NB4 (cell line): ENCODE data around the gene GSTT2B.
"Not testable (repeated sequence)": the region's sequence is repeated elsewhere in the genome, so short reads cannot be mapped to it uniquely, and the experiment has no call there.

Experiments
- DNase-seq: peaks from one replicate; pipeline ENCODE4 v3.0.0; 2010; ENCODE audit warnings: low read depth
- H3K4me3 ChIP-seq: one replicate; pipeline ENCODE4 v1.5.1; 2011; ENCODE audit warnings: mild to moderate bottlenecking, low read depth, low read length, moderate library complexity
- MYC ChIP-seq: IDR thresholded peaks from 2 replicates; pipeline ENCODE4 v1.6.1; 2011; ENCODE audit warnings: low read depth, low read length
- POLR2A ChIP-seq: IDR thresholded peaks from 2 replicates; pipeline ENCODE4 v1.6.1; 2011; ENCODE audit warnings: mild to moderate bottlenecking; ENCODE audit not compliant: insufficient read length; ENCODE audit errors: extremely low read depth
- TF ChIP-seq, protein P1 (sequence below): IDR thresholded peaks from one replicate; pipeline ENCODE4 v1.5.1; 2012; ENCODE audit warnings: low read depth, low read length
- TF ChIP-seq, protein P2 (sequence below): IDR thresholded peaks from 2 replicates; pipeline ENCODE4 v1.6.1; 2011; ENCODE audit warnings: low read depth, low read length

The GSTT2B gene

DNA sequence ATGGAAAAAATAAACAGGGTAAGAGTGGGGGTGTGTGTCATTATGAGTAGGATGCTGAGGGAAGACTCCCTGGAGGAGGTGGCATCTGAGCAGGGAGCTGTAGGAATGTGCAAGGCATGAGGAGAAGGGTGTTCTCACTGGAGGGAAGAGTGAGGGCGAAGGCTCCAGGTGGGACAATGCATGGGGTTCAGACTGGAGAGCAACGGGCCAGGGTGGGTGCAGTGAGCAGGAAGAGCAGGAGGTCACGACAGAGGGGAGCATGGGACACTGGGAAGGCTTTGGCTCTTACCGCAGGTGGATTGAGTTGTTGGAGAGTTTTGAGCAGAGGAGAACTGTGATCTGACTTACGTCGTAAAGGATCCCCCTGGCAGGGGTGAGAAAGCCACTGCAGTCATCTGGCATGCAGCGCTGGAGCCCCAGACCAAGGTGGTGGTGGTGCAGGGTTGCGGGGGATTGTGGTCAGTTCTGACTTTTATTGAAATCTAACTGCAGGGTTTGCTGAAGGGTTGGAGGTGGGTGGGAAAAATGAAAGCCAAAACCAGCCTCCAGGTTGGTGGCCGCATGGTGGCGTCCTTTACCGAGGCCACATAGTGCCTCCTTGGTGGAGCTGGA, 8.1 kb downstream of the GSTT2B start:
- not testable (repeated sequence) for H3K4me3 ChIP-seq, DNase-seq

DNA sequence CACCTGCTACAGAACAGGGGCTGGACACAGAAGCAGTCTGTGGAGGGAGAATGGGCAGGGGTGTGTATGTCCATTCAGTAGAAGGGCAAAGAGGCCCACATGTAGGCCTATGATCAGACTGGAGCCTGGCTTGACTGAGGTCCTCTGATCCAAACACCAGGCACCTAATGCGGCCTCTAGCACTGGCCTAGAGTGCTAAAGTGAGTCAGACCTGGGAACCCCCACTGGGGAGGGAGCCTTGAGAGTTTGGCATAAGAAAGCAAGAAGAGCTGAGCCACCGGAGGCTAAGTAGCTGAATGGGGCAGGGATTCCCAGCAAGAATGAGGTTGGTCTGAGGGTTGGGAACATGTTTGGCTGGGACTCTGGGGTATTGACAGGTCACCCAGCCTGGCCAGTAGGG, 9.6 kb downstream of the GSTT2B start:
- DNase-seq, H3K4me3 ChIP-seq: not testable (repeated sequence)

DNA sequence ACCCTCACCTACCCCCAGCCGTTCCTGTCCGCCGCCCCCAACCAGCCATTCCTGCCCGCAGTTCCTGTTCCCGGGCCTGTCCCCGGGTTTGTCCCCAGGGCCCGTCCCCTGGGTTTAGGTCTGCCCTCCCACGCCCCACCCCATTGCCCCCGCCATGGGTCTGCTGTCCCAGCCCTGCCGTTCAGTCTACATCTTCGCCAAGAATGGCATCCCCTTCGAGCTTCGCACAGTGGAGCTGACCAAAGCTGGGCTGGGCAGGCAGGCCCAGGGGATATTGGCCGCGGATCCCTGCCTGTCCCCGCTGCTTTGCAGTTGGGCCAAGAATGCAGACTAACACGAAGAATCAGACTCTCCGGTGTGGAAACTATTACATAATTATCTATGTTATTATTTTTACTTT, 11.2 kb downstream of the GSTT2B start:
- H3K4me3 ChIP-seq, DNase-seq: not testable (repeated sequence)

DNA sequence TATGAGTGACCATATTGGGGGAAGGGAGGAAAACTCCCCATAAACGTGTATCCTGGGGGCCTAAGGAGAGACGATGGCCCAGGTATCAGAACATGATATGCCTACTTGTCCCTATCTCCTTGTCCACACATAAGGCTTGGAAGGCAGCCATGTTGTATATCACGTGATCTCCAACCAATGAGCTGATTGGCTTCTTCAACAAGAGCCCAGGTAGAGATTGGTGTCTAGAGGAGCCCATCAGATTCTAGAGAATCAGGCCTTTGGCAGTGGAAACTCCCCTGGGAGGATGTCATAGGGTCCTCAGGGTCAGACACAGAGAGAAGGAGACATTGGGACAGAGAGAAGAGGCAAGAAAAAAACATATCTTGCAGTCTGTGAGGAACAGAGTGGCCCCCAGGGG, 13.6 kb downstream of the GSTT2B start:
- H3K4me3 ChIP-seq, DNase-seq: not testable (repeated sequence)

DNA sequence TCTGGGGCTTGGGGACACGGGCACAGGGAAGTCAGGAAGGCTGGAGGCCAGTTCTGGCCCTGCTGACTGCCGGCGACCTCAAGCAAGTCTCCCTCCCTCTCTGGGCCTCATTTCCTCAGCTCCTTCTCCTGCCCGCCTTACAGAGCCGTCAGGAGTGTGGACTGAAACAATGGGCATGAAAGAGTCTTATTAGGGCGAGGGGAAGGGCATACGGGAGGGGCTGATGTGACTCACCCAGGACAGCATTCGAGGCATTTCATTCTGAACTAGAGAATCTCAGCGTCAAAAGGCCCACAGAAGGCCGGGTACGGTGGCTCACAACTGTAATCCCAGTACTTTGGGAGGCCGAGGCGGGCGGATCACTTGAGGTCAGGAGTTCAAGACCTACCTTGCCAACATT, 20.8 kb downstream of the GSTT2B start:
- not testable (repeated sequence) for H3K4me3 ChIP-seq, DNase-seq

- TF ChIP-seq MYC (no peak), POLR2A (no peak)
- TF ChIP-seq, protein P1, sequence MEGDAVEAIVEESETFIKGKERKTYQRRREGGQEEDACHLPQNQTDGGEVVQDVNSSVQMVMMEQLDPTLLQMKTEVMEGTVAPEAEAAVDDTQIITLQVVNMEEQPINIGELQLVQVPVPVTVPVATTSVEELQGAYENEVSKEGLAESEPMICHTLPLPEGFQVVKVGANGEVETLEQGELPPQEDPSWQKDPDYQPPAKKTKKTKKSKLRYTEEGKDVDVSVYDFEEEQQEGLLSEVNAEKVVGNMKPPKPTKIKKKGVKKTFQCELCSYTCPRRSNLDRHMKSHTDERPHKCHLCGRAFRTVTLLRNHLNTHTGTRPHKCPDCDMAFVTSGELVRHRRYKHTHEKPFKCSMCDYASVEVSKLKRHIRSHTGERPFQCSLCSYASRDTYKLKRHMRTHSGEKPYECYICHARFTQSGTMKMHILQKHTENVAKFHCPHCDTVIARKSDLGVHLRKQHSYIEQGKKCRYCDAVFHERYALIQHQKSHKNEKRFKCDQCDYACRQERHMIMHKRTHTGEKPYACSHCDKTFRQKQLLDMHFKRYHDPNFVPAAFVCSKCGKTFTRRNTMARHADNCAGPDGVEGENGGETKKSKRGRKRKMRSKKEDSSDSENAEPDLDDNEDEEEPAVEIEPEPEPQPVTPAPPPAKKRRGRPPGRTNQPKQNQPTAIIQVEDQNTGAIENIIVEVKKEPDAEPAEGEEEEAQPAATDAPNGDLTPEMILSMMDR, result no peak
- TF ChIP-seq, protein P2, sequence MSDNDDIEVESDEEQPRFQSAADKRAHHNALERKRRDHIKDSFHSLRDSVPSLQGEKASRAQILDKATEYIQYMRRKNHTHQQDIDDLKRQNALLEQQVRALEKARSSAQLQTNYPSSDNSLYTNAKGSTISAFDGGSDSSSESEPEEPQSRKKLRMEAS, result no peak
- DNase-seq, result no peak
Measured at GRCh38 chr22:23939017-23939357, 22.0 kb downstream of the GSTT2B start.

GRCh38 chr22:23938328-23939016, 22.5 kb downstream of the GSTT2B start:
- TF ChIP-seq, protein P1, result no peak
- TF ChIP-seq POLR2A (no peak), MYC (no peak)
- TF ChIP-seq, protein P2, result no peak
- H3K4me3 ChIP-seq, result no peak overlapping the region
- no peak for DNase-seq

More at GRCh38 chr22:23939017-23939357, 22.0 kb downstream of the GSTT2B start:
- H3K4me3 ChIP-seq, result no peak overlapping the region

- no peak for DNase-seq
- H3K4me3 ChIP-seq, result no peak overlapping the region
Measured at GRCh38 chr22:23926561-23926960, 34.4 kb downstream of the GSTT2B start.

More at GRCh38 chr22:23926561-23926960, 34.4 kb downstream of the GSTT2B start:
- TF ChIP-seq MYC, result no peak
- no peak for TF ChIP-seq POLR2A
- TF ChIP-seq, protein P2, result no peak
- TF ChIP-seq, protein P1, result no peak
